Prostate gland (tissue), 2 donors: ENCODE results near the gene KANSL3. TPM values are rescaled to one million over a fixed set of nuclear protein-coding genes. Genes with fewer than 3 reads are reported as not detected.

ENCODE experiments used
- DNase-seq: peaks from one replicate; pipeline ENCODE4 v3.0.0-alpha.2; 2019; ENCODE audit warnings: low spot score
- H3K27ac ChIP-seq, 2 donors: fragments of 200-600 bp; sonication (generic); 2 replicates each; pipeline ENCODE4 v1.5.1; 2017 to 2019
- H3K27me3 ChIP-seq: fragments of 200-600 bp; sonication (generic); replicated peaks from 2 replicates; pipeline ENCODE4 v1.5.1; 2019; ENCODE audit not compliant: insufficient read depth
- H3K36me3 ChIP-seq, 2 donors: fragments of 200-600 bp; sonication (generic); 1 replicate in 1 of 2; 2 replicates in 1 of 2; pipeline versions ENCODE4 v1.5.1 to v1.8.1; 2017 to 2019
- H3K4me1 ChIP-seq: fragments of 200-600 bp; sonication (generic); replicated peaks from 2 replicates; pipeline ENCODE4 v1.5.1; 2019
- H3K4me3 ChIP-seq, 2 donors: fragments of 200-600 bp; sonication (generic); 2 replicates each; pipeline ENCODE4 v1.5.1; 2017 to 2019
- H3K9me3 ChIP-seq: fragments of 200-600 bp; sonication (generic); 2 replicates; pipeline ENCODE4 v1.5.1; 2017
- CTCF ChIP-seq, 4 experiments: fragments of 200-600 bp in 2 of 4; fragments of 450-650 bp in 2 of 4; sonication (generic) in 2 of 4; IDR thresholded peaks; 1 replicate in 3 of 4; 2 replicates in 1 of 4; pipeline ENCODE4 v1.5.1; 2016 to 2019; ENCODE audit warnings: antibody characterized with exemption in 4 of 4, mild to moderate bottlenecking in 2 of 4, moderate library complexity in 2 of 4
- POLR2A ChIP-seq: fragments of 450-650 bp; IDR thresholded peaks from one replicate; pipeline ENCODE4 v1.6.1; 2016; ENCODE audit warnings: antibody characterized with exemption, mild to moderate bottlenecking
- POLR2AphosphoS5 ChIP-seq: sonication (generic); formaldehyde crosslinking; IDR thresholded peaks from one replicate; pipeline ENCODE4 v1.6.1; 2017; ENCODE audit warnings: antibody characterized with exemption
- WGBS: methylation state at CpG from one replicate; pipeline ENCODE4 v1.1.5; 2018; 5-methylcytosine and 5-hydroxymethylcytosine counted together
- intact Hi-C: fragments of 100-400 bp; cut with DNase I; formaldehyde crosslinking; loops from one replicate; pipeline ENCODE4 v1.14.2; 2022
- total RNA-seq, 2 donors: library from RNA; depleted of rRNA; stranded (reverse); fragments of >200 nt; gene quantifications; one replicate each; pipeline ENCODE4 v1.1.0, GENCODE V29; 2016

Gene KANSL3
- total RNA-seq, 2 donors from 2014 or later = 41.3 to 70.0 TPM

- intact Hi-C loops = loop anchor here (2.0 kb wide), 1 partner anchor 25 kb away; the partner anchor contains the start of gene KANSL3
- Histone ChIP-seq H3K4me1 (no peaks in the 10 kb centered on the region), H3K4me3 (no peak overlapping the region), H3K27me3 (no peaks in the 10 kb centered on the region), H3K36me3 (no peaks in the 10 kb centered on the region), H3K27ac (no peak overlapping the region), H3K9me3 (no peaks in the 10 kb centered on the region)
- WGBS = 79% methylated on average over 7 of the region's 7 CpGs
- TF ChIP-seq CTCF (IDR thresholded peaks at IDR 0.05) (no peak), POLR2AphosphoS5 (no peak), POLR2A (no peak)
- DNase-seq = no peak
Measured at GRCh38 chr2:96663829-96664228, 25.7 kb upstream of the KANSL3 start.

- Histone ChIP-seq H3K27me3 (no peaks in the 10 kb centered on the region), H3K9me3 (no peaks in the 10 kb centered on the region), H3K36me3 (no peaks in the 10 kb centered on the region), H3K4me1 (no peaks in the 10 kb centered on the region), H3K4me3 (no peak overlapping the region), H3K27ac (no peak overlapping the region)
- 61% methylated on average over 5 of the region's 5 CpGs for WGBS
- intact Hi-C loops = no loop called here
- DNase-seq = no peak
- TF ChIP-seq POLR2AphosphoS5 (no peak), CTCF (IDR thresholded peaks at IDR 0.05) (no peak), POLR2A (no peak)
Measured at GRCh38 chr2:96663177-96663576, 25.1 kb upstream of the KANSL3 start.

GRCh38 chr2:96662360-96662759 lies 24.2 kb upstream of the KANSL3 start:
- TF ChIP-seq POLR2A = no peak
- no peak for TF ChIP-seq POLR2AphosphoS5
- TF ChIP-seq CTCF (IDR thresholded peaks at IDR 0.05) = no peak
- no peak for DNase-seq
- H3K4me3 ChIP-seq = no peak overlapping the region
- WGBS = 94% methylated on average over 9 of the region's 9 CpGs
- no peaks in the 10 kb centered on the region for H3K36me3 ChIP-seq
- no peaks in the 10 kb centered on the region for H3K4me1 ChIP-seq
- no peaks in the 10 kb centered on the region for H3K27me3 ChIP-seq
- no peak overlapping the region for H3K27ac ChIP-seq
- no peaks in the 10 kb centered on the region for H3K9me3 ChIP-seq
- intact Hi-C loops = no loop called here

GRCh38 chr2:96661324-96661723 lies 23.2 kb upstream of the KANSL3 start:
- DNase-seq = no peak

More at GRCh38 chr2:96661324-96661723, 23.2 kb upstream of the KANSL3 start:
- TF ChIP-seq POLR2A = no peak
- TF ChIP-seq POLR2AphosphoS5 = no peak
- no peak for TF ChIP-seq CTCF (IDR thresholded peaks at IDR 0.05)
- no peak overlapping the region for H3K27ac ChIP-seq
- intact Hi-C loops = no loop called here
- H3K36me3 ChIP-seq = no peaks in the 10 kb centered on the region
- H3K27me3 ChIP-seq = no peaks in the 10 kb centered on the region
- no peaks in the 10 kb centered on the region for H3K9me3 ChIP-seq
- H3K4me3 ChIP-seq = no peak overlapping the region
- no peaks in the 10 kb centered on the region for H3K4me1 ChIP-seq
- WGBS = 92% methylated on average over 6 of the region's 6 CpGs
